MG63 (cell line): ENCODE data around the gene IQGAP2. TPM values are rescaled to one million over a fixed set of nuclear protein-coding genes. Genes with fewer than 3 reads are reported as not detected.
A peak's percentile ranks its signal among the peaks of the same experiment; 100 is the strongest.
"Not testable (repeated sequence)": the region's sequence is repeated elsewhere in the genome, so short reads cannot be mapped to it uniquely, and the experiment has no call there.

Experiments
- DNase-seq: peaks from one replicate; pipeline ENCODE4 v3.0.0-alpha.2; 2020
- H3K27me3 ChIP-seq: fragments of 250-450 bp; sonication (Bioruptor Pico); 2 replicates; pipeline ENCODE4 v1.5.1; 2020; ENCODE audit warnings: mild to moderate bottlenecking, moderate library complexity
- H3K36me3 ChIP-seq: fragments of 250-450 bp; sonication (Bioruptor Pico); 2 replicates; pipeline ENCODE4 v1.5.1; 2020; ENCODE audit warnings: mild to moderate bottlenecking, moderate library complexity
- H3K4me3 ChIP-seq: fragments of 250-450 bp; sonication (Bioruptor Pico); 2 replicates; pipeline ENCODE4 v1.5.1; 2020; ENCODE audit warnings: mild to moderate bottlenecking, moderate library complexity
- H3K9me3 ChIP-seq: fragments of 250-450 bp; sonication (Bioruptor Pico); 2 replicates; pipeline ENCODE4 v1.5.1; 2020; ENCODE audit warnings: mild to moderate bottlenecking, moderate library complexity
- total RNA-seq: library from RNA; depleted of rRNA; stranded (reverse); fragments of >200 nt; shearing (Covaris generic); gene quantifications from 2 replicates; pipeline ENCODE4 v1.2.3, GENCODE V29; 2014; ENCODE audit warnings: low replicate concordance; rRNA removed

IQGAP2 gene
- total RNA-seq: 4.1 and 12.3 TPM in 2 replicates

- H3K27me3 ChIP-seq: peaks cover 10% of the 10 kb centered on the region
- peak within 1 kb of the TSS; percentile 64 for H3K4me3 ChIP-seq
- H3K36me3 ChIP-seq: no peaks in the 10 kb centered on the region
- peak; percentile 74 for DNase-seq
- no peaks in the 10 kb centered on the region for H3K9me3 ChIP-seq
Measured at GRCh38 chr5:76402886-76403765, at the start of gene IQGAP2. IQGAP2 (plus strand) TSS chr5:76403285; CDS start chr5:76403546, 261 bp downstream.

- Histone ChIP-seq H3K4me3 (no peak overlapping the region), H3K36me3 (no peaks in the 10 kb centered on the region), H3K27me3 (no peaks in the 10 kb centered on the region), H3K9me3 (no peaks in the 10 kb centered on the region)
- DNase-seq: no peak
Measured at GRCh38 chr5:76356887-76357286, 46.2 kb upstream of the IQGAP2 start.

GRCh38 chr5:76363352-76364225 is 39.5 kb upstream of the IQGAP2 start:
- Histone ChIP-seq H3K27me3 (no peaks in the 10 kb centered on the region), H3K9me3 (no peaks in the 10 kb centered on the region), H3K4me3 (no peak overlapping the region), H3K36me3 (no peaks in the 10 kb centered on the region)
- no peak for DNase-seq

DNA sequence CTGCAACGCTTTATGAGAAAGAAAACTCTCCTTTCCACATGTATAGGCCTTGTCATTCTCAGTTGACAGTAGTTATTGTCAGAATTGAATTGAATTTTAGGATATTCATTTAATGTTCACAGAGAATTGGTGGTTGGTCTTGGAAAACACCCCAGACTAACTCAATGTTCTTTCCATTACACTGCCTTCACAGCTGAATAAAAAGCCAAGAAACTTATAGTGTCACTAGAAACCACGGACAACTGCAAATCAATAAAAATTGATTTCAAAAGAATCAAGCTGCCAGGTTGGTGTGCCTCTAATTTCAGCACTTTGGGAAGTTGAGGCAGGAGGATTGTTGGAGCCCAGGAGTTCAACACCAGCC is 38.9 kb upstream of the IQGAP2 start:
- Histone ChIP-seq H3K4me3 (no peak overlapping the region), H3K27me3 (no peaks in the 10 kb centered on the region), H3K9me3 (no peaks in the 10 kb centered on the region), H3K36me3 (no peaks in the 10 kb centered on the region)
- no peak for DNase-seq

- no peak overlapping the region for H3K4me3 ChIP-seq
- no peaks in the 10 kb centered on the region for H3K9me3 ChIP-seq
- no peak for DNase-seq
- H3K36me3 ChIP-seq: no peaks in the 10 kb centered on the region
- H3K27me3 ChIP-seq: no peaks in the 10 kb centered on the region
Measured at GRCh38 chr5:76365561-76365960, 37.5 kb upstream of the IQGAP2 start.

DNA sequence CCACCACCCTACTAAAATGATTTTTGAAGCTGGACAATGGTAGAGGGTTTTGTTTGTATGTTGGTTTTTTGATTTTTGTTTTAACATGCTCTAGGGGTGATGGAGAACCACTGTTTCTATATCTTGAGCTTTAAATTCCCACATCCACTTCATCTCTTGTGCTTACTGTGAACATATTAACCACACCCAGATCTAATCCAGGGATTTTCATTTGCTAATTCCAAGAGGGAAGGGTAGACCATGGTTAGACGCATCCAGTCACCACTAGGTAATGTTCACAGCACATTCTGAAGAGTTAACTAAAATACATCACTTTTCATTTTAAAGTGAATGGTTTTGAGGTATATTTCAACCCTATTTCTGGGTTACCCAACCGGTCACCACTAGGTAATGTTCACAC is 36.5 kb upstream of the IQGAP2 start:
- Histone ChIP-seq H3K4me3 (no peak overlapping the region), H3K27me3 (no peaks in the 10 kb centered on the region), H3K36me3 (no peaks in the 10 kb centered on the region), H3K9me3 (no peaks in the 10 kb centered on the region)
- DNase-seq: no peak

DNA sequence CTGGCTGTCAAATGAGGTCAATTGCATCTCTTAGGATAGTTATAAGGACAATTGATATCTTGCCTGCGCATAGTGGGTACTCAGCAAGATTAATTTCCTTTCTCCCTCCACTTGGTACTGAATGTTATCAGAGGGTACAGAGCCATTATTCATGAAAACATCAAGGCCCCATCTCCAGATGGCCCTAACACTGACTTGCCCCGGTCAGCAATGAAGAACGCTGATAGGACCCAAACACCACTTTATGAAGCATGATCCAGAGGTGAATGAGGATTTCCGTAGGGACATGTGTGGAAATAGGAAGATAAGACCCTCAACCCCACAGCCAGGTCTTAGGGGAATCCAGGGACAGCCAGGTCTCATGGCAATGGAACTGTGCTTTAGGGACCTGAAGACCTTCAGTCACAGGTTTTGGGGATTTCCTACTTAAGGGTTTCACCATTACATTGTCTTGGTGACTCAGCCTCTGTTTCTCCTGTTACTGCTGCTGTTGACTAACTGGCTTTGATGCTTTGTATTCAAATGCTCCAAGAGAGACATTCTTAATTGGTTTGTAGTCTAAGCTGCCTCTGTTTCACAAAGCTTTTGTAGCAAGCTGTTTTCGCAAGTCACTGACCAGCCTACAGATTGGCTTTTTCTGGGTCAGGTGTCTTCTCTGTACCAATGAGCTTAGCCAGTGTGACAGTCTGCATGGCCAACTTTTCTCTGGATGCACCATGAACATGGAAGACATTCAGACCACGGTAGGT is 35.3 kb upstream of the IQGAP2 start:
- no peak overlapping the region for H3K4me3 ChIP-seq
- H3K36me3 ChIP-seq: no peaks in the 10 kb centered on the region
- H3K27me3 ChIP-seq: no peaks in the 10 kb centered on the region
- H3K9me3 ChIP-seq: no peaks in the 10 kb centered on the region
- no peak for DNase-seq

DNA sequence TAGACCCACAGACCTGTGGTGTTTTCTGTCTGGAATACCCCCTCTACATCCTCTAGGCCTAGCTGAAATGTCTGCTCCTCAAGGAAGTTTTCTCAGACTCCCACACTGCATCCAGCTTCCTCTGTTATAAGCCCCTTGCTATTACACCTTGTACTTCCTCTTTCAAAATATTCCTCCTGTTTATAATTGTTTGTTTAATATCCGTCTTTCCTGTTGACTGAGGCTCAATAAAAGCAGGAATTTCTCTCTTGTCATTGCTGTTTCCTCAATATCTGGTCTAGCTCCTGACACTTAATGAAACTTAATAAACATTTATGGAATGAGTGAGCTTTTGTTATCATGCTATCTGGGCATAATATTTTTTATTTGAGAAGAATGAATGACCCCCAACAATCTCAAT is 34.1 kb upstream of the IQGAP2 start:
- no peak for DNase-seq
- H3K9me3 ChIP-seq: no peaks in the 10 kb centered on the region
- H3K4me3 ChIP-seq: no peak overlapping the region
- no peaks in the 10 kb centered on the region for H3K36me3 ChIP-seq
- no peaks in the 10 kb centered on the region for H3K27me3 ChIP-seq

GRCh38 chr5:76369668-76370067 is 33.4 kb upstream of the IQGAP2 start:
- DNase-seq, H3K27me3 ChIP-seq, H3K4me3 ChIP-seq, H3K9me3 ChIP-seq, H3K36me3 ChIP-seq: not testable (repeated sequence)

GRCh38 chr5:76371960-76372322 is 31.1 kb upstream of the IQGAP2 start:
- Histone ChIP-seq H3K27me3 (no peaks in the 10 kb centered on the region), H3K4me3 (no peak overlapping the region), H3K36me3 (no peaks in the 10 kb centered on the region), H3K9me3 (no peaks in the 10 kb centered on the region)
- no peak for DNase-seq

GRCh38 chr5:76372323-76373054 is 30.6 kb upstream of the IQGAP2 start:
- Histone ChIP-seq H3K9me3 (no peaks in the 10 kb centered on the region), H3K36me3 (no peaks in the 10 kb centered on the region), H3K4me3 (no peak overlapping the region), H3K27me3 (no peaks in the 10 kb centered on the region)
- DNase-seq: peak; percentile 69

DNA sequence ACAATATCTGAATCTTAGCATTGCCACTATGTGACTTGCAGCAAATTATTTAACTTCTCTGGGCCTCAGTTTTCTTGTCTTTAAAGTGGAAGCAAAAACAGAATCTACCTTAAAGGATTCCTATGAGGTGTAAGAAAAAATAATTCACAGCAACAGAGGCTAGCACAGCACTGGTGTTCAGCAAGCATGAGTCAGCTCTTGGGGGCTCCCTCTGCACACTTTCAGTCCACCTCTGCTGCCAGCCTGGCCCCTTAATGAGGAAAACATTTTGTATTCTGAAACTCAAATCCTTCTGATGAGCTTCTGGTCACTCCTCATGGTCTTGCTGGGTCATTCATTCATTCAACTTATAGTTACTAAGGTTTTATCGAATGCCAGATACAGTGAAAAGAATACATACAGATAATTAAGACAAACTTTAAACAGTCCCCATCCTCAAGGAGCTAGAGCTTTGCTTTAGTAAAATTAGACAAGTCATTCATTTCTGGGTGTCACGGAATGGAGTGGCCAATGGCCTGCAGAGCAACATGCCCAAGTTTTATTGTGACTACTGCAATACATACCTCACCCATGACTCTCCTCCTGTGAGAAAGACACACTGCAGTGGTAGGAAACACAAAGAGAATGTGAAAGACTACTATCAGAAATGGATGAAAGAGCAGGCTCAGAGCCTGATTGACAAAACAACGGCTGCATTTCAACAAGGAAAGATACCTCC is 26.8 kb upstream of the IQGAP2 start:
- H3K36me3 ChIP-seq: no peaks in the 10 kb centered on the region

GRCh38 chr5:76376866-76377230 is 26.2 kb upstream of the IQGAP2 start:
- H3K36me3 ChIP-seq: no peaks in the 10 kb centered on the region
- no peaks in the 10 kb centered on the region for H3K9me3 ChIP-seq
- no peaks in the 10 kb centered on the region for H3K27me3 ChIP-seq
- no peak for DNase-seq
- H3K4me3 ChIP-seq: no peak overlapping the region

More for the DNA sequence above, 26.8 kb upstream of the IQGAP2 start:
- no peak overlapping the region for H3K4me3 ChIP-seq
- H3K9me3 ChIP-seq: no peaks in the 10 kb centered on the region
- no peak for DNase-seq
- H3K27me3 ChIP-seq: no peaks in the 10 kb centered on the region

GRCh38 chr5:76378355-76378754 is 24.7 kb upstream of the IQGAP2 start:
- no peaks in the 10 kb centered on the region for H3K9me3 ChIP-seq
- no peaks in the 10 kb centered on the region for H3K27me3 ChIP-seq
- DNase-seq: no peak
- H3K36me3 ChIP-seq: no peaks in the 10 kb centered on the region
- H3K4me3 ChIP-seq: no peak overlapping the region

DNA sequence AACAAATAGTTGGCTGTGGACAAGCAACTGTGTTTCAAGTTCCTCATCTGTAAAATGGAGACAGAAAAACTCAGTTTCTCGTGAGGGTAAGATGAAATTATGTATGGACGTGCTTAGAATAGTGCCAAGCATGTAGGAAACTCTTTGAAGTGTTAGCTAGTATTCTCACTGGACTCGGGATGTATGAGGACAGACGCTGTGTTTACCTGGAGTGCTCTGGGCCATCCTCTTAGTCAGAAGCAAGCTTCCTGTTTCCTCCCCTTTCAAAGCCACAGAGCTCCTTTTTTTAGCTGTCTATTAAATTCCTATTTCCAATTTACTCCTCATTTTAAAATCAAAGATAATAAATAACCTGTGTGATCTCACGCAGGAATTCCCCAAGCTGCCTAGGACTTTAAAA is 23.8 kb upstream of the IQGAP2 start:
- no peaks in the 10 kb centered on the region for H3K9me3 ChIP-seq
- no peak overlapping the region for H3K4me3 ChIP-seq
- no peaks in the 10 kb centered on the region for H3K27me3 ChIP-seq
- no peaks in the 10 kb centered on the region for H3K36me3 ChIP-seq
- DNase-seq: no peak

GRCh38 chr5:76379855-76380254 is 23.2 kb upstream of the IQGAP2 start:
- DNase-seq: no peak
- no peak overlapping the region for H3K4me3 ChIP-seq
- H3K27me3 ChIP-seq: no peaks in the 10 kb centered on the region
- no peaks in the 10 kb centered on the region for H3K9me3 ChIP-seq
- H3K36me3 ChIP-seq: no peaks in the 10 kb centered on the region
